Activated CD4-positive, alpha-beta T cell treated with anti-CD3 and anti-CD28 coated beads for 24 hours (primary cell): ENCODE data around the gene DAB1.

Experiments
- DNase-seq, 2 donors: peaks; one replicate each; pipeline ENCODE4 v3.0.0-alpha.2; 2020; ENCODE audit warnings: low read depth in 2 of 2

The DAB1 gene

GRCh38 chr1:57411262-57411661 is 12.6 kb downstream of the DAB1 start:
- DNase-seq: no peak

- no peak for DNase-seq
Observed at GRCh38 chr1:57410508-57410907, 13.4 kb downstream of the DAB1 start.

- DNase-seq: no peak
Observed at GRCh38 chr1:57407928-57408327, 15.9 kb downstream of the DAB1 start.

GRCh38 chr1:57406428-57406970 is 17.4 kb downstream of the DAB1 start:
- DNase-seq: no peak

GRCh38 chr1:57404884-57405283 is 19.0 kb downstream of the DAB1 start:
- DNase-seq: no peak

GRCh38 chr1:57403201-57403600 is 20.7 kb downstream of the DAB1 start:
- no peak for DNase-seq

GRCh38 chr1:57401671-57402070 is 22.2 kb downstream of the DAB1 start:
- no peak for DNase-seq

- DNase-seq: no peak
Observed at GRCh38 chr1:57400048-57400447, 23.8 kb downstream of the DAB1 start.

GRCh38 chr1:57393058-57393584 is 30.7 kb downstream of the DAB1 start:
- no peak for DNase-seq

- no peak for DNase-seq
Observed at GRCh38 chr1:57385336-57385735, 38.5 kb downstream of the DAB1 start.

GRCh38 chr1:57384901-57385300 is 39.0 kb downstream of the DAB1 start:
- DNase-seq: no peak

GRCh38 chr1:57384284-57384683 is 39.6 kb downstream of the DAB1 start:
- DNase-seq: no peak

- no peak for DNase-seq
Observed at GRCh38 chr1:57381871-57382270, 42.0 kb downstream of the DAB1 start.

- no peak for DNase-seq
Observed at GRCh38 chr1:57381426-57381825, 42.4 kb downstream of the DAB1 start.

- DNase-seq: no peak
Observed at GRCh38 chr1:57380923-57381322, 42.9 kb downstream of the DAB1 start.

- DNase-seq: no peak
Observed at GRCh38 chr1:57378534-57378933, 45.3 kb downstream of the DAB1 start.

- no peak for DNase-seq
Observed at GRCh38 chr1:57377339-57378139, 46.3 kb downstream of the DAB1 start.

- DNase-seq: no peak
Observed at GRCh38 chr1:57376041-57376440, 47.8 kb downstream of the DAB1 start.

- no peak for DNase-seq
Observed at GRCh38 chr1:57369889-57370288, 54.0 kb downstream of the DAB1 start.

- DNase-seq: no peak
Observed at GRCh38 chr1:57367945-57368344, 55.9 kb downstream of the DAB1 start.

- DNase-seq: no peak
Observed at GRCh38 chr1:57363643-57364042, 60.2 kb downstream of the DAB1 start.

- DNase-seq: no peak
Observed at GRCh38 chr1:57363165-57363564, 60.7 kb downstream of the DAB1 start.

GRCh38 chr1:57362480-57362879 is 61.4 kb downstream of the DAB1 start:
- no peak for DNase-seq
